MM.1S (cell line): ENCODE measurements around the gene SRSF8.
A peak's percentile ranks its signal among the peaks of the same experiment; 100 is the strongest.

Source experiments
- DNase-seq: peaks from one replicate; pipeline ENCODE4 v3.0.0-alpha.2; 2015
- H2AFZ ChIP-seq: fragments of 300-600 bp; sonication (generic); 2 replicates; pipeline ENCODE4 v1.6.0; 2016; ENCODE audit warnings: antibody characterized with exemption, low read length
- H3F3A ChIP-seq: fragments of 300-600 bp; sonication (generic); 2 replicates; pipeline ENCODE4 v1.6.1; 2016; ENCODE audit warnings: mild to moderate bottlenecking, antibody characterized with exemption, low read length, moderate library complexity, mixed read lengths; ENCODE audit not compliant: insufficient read depth
- H3K27ac ChIP-seq: fragments of 300-600 bp; sonication (generic); 2 replicates; pipeline ENCODE4 v1.5.1; 2016; ENCODE audit warnings: mild to moderate bottlenecking, low read length
- H3K27me3 ChIP-seq: fragments of 300-600 bp; sonication (generic); replicated peaks from 2 replicates; pipeline ENCODE4 v1.6.0; 2016; ENCODE audit warnings: low read length; ENCODE audit not compliant: insufficient read depth
- H3K36me3 ChIP-seq: fragments of 300-600 bp; sonication (generic); replicated peaks from 2 replicates; pipeline ENCODE4 v1.6.1; 2016; ENCODE audit warnings: mild to moderate bottlenecking, low read length, mixed read lengths; ENCODE audit not compliant: insufficient read depth
- H3K4me1 ChIP-seq: fragments of 300-600 bp; sonication (generic); 2 replicates; pipeline ENCODE4 v1.6.1; 2016; ENCODE audit warnings: low read length, mixed read lengths
- H3K4me2 ChIP-seq: fragments of 300-600 bp; sonication (generic); 2 replicates; pipeline ENCODE4 v1.6.0; 2016; ENCODE audit warnings: low read depth, low read length
- H3K4me3 ChIP-seq: fragments of 300-600 bp; sonication (generic); 2 replicates; pipeline ENCODE4 v1.5.1; 2016; ENCODE audit warnings: low read length, mixed read lengths
- H3K79me2 ChIP-seq: fragments of 300-600 bp; sonication (generic); 2 replicates; pipeline ENCODE4 v1.6.1; 2016; ENCODE audit warnings: mixed run types, low read length, mixed read lengths
- H3K9ac ChIP-seq: fragments of 300-600 bp; sonication (generic); 2 replicates; pipeline ENCODE4 v1.6.1; 2016; ENCODE audit warnings: low read length, mixed read lengths
- H3K9me2 ChIP-seq: fragments of 300-600 bp; sonication (generic); replicated peaks from 2 replicates; pipeline ENCODE4 v1.6.1; 2016; ENCODE audit warnings: mild to moderate bottlenecking, low read length, mixed read lengths; ENCODE audit not compliant: insufficient read depth
- H3K9me3 ChIP-seq: fragments of 300-600 bp; sonication (generic); replicated peaks from 2 replicates; pipeline ENCODE4 v1.6.1; 2016; ENCODE audit warnings: mild to moderate bottlenecking, low read length, mixed read lengths; ENCODE audit not compliant: insufficient read depth
- H4K20me1 ChIP-seq: fragments of 300-600 bp; sonication (generic); 2 replicates; pipeline ENCODE4 v1.6.1; 2016; ENCODE audit warnings: mild to moderate bottlenecking, low read length, moderate library complexity, mixed read lengths; ENCODE audit not compliant: insufficient read depth
- EZH2 ChIP-seq: fragments of 300-600 bp; sonication (generic); optimal IDR thresholded peaks from 2 replicates; pipeline ENCODE3; 2017; ENCODE audit warnings: low read depth, mild to moderate bottlenecking, antibody characterized with exemption, low read length, mixed read lengths
- EZH2phosphoT487 ChIP-seq: fragments of 300-600 bp; sonication (generic); IDR thresholded peaks from 2 replicates; pipeline ENCODE4 v1.6.1; 2018; ENCODE audit warnings: antibody characterized with exemption, low read length
- TF ChIP-seq, protein P1 (sequence below): fragments of 300-600 bp; sonication (generic); IDR thresholded peaks from 2 replicates; pipeline ENCODE4 v1.5.1; 2016; ENCODE audit warnings: antibody characterized with exemption, low read length, mixed read lengths

The SRSF8 gene

GRCh38 chr11:95086151-95086550, 19.4 kb downstream of the SRSF8 start:
- no peaks in the 10 kb centered on the region for H3K9me3 ChIP-seq
- no peak for DNase-seq
- H3K4me2 ChIP-seq: no peak overlapping the region
- 0 out of 2 replicates have a peak, but pooled peaks cover 8% of the 10 kb centered on the region for H3K79me2 ChIP-seq
- H3F3A ChIP-seq: peaks cover 15% of the 10 kb centered on the region
- H3K27ac ChIP-seq: no peak overlapping the region
- no peak overlapping the region for H2AFZ ChIP-seq
- H3K36me3 ChIP-seq: no peaks in the 10 kb centered on the region
- no peak overlapping the region for H3K4me3 ChIP-seq
- H3K9me2 ChIP-seq: no peaks in the 10 kb centered on the region
- no peaks in the 10 kb centered on the region for H4K20me1 ChIP-seq
- TF ChIP-seq EZH2: no peak
- TF ChIP-seq, protein P1, sequence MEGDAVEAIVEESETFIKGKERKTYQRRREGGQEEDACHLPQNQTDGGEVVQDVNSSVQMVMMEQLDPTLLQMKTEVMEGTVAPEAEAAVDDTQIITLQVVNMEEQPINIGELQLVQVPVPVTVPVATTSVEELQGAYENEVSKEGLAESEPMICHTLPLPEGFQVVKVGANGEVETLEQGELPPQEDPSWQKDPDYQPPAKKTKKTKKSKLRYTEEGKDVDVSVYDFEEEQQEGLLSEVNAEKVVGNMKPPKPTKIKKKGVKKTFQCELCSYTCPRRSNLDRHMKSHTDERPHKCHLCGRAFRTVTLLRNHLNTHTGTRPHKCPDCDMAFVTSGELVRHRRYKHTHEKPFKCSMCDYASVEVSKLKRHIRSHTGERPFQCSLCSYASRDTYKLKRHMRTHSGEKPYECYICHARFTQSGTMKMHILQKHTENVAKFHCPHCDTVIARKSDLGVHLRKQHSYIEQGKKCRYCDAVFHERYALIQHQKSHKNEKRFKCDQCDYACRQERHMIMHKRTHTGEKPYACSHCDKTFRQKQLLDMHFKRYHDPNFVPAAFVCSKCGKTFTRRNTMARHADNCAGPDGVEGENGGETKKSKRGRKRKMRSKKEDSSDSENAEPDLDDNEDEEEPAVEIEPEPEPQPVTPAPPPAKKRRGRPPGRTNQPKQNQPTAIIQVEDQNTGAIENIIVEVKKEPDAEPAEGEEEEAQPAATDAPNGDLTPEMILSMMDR: no peak
- no peak for TF ChIP-seq EZH2phosphoT487
- H3K4me1 ChIP-seq: peaks cover 14% of the 10 kb centered on the region
- no peak overlapping the region for H3K9ac ChIP-seq
- no peaks in the 10 kb centered on the region for H3K27me3 ChIP-seq

DNA sequence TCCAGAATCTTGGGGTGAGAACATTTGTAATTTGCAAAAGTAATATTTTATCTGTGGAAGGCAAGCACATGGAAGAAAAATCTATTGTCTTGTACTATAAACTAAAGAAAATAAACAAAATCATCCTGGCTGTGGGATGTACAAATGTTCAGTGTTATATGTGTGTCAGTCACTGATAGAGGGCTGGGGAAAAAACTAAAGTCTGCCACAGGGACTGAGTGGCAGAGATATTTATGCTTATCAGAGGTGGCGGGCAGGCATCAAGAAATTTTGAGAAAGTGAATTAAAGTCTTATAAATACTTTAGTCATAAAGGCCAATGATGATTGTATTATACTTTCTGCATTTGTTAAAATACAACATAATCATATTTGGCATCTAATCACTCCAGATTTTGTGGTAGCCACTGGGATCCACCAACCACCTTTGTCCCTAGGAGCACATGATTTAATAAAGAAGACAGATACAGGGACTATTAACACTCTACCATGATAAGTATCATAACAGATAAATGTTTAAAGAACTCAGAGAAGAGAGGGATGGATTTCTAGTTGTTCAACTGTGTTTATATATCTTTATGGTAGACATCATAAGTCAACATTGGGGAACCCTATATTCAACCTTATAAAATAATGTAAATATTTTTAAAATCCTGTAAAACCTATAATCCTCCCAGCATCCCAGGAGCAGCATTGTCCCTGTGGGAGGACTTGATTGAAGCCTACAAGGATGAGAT, 20.3 kb downstream of the SRSF8 start:
- H2AFZ ChIP-seq: no peak overlapping the region
- no peak for DNase-seq
- H3K9me2 ChIP-seq: no peaks in the 10 kb centered on the region
- H3K79me2 ChIP-seq: 0 out of 2 replicates have a peak, but pooled peaks cover 9% of the 10 kb centered on the region
- H3K27me3 ChIP-seq: no peaks in the 10 kb centered on the region
- peaks cover 15% of the 10 kb centered on the region for H3F3A ChIP-seq
- no peaks in the 10 kb centered on the region for H3K36me3 ChIP-seq
- H3K4me2 ChIP-seq: no peak overlapping the region
- H3K4me3 ChIP-seq: no peak overlapping the region
- peaks cover 14% of the 10 kb centered on the region for H3K4me1 ChIP-seq
- no peak overlapping the region for H3K9ac ChIP-seq
- no peaks in the 10 kb centered on the region for H4K20me1 ChIP-seq
- no peak overlapping the region for H3K27ac ChIP-seq
- TF ChIP-seq, protein P1: no peak
- TF ChIP-seq EZH2 (no peak), EZH2phosphoT487 (no peak)
- H3K9me3 ChIP-seq: no peaks in the 10 kb centered on the region

- H3K79me2 ChIP-seq: 0 out of 2 replicates have a peak, but pooled peaks cover 9% of the 10 kb centered on the region
- H3K36me3 ChIP-seq: no peaks in the 10 kb centered on the region
- peak overlapping the region; percentile 82 for H3K4me3 ChIP-seq
- peaks cover 22% of the 10 kb centered on the region for H3K4me1 ChIP-seq
- no peaks in the 10 kb centered on the region for H3K9me2 ChIP-seq
- H2AFZ ChIP-seq: peak overlapping the region; percentile 87
- TF ChIP-seq EZH2 (no peak), EZH2phosphoT487 (no peak)
- TF ChIP-seq, protein P1: no peak
- H3K9ac ChIP-seq: peak overlapping the region; percentile 80
- H3K27ac ChIP-seq: peak overlapping the region; percentile 94
- no peaks in the 10 kb centered on the region for H3K27me3 ChIP-seq
- H3F3A ChIP-seq: peaks cover 15% of the 10 kb centered on the region
- H3K9me3 ChIP-seq: no peaks in the 10 kb centered on the region
- DNase-seq: peak; percentile 81
- no peaks in the 10 kb centered on the region for H4K20me1 ChIP-seq
- peak overlapping the region; percentile 68 for H3K4me2 ChIP-seq
Measured at GRCh38 chr11:95088946-95089619, 22.4 kb downstream of the SRSF8 start.
